Activated naive CD4-positive, alpha-beta T cell treated with anti-CD3 and anti-CD28 coated beads for 36 hours (primary cell): ENCODE measurements around the gene TNRC6A. TPM values are rescaled to one million over a fixed set of nuclear protein-coding genes. Genes with fewer than 3 reads are reported as not detected.
"Not testable (repeated sequence)": the region's sequence is repeated elsewhere in the genome, so short reads cannot be mapped to it uniquely, and the experiment has no call there.

Source experiments
- CTCF ChIA-PET: fragments of 350-600 bp; sonication (Branson Sonifier 250); formaldehyde crosslinking; loops from one replicate; lab custom pipeline; 2021; ENCODE audit warnings: antibody characterized with exemption; lab: Charles Lee
- DNase-seq: peaks from one replicate; pipeline ENCODE4 v3.0.0-alpha.2; 2020
- H3K27ac Mint-ChIP-seq: one replicate; pipeline ENCODE4 v1.8.0; 2021; ENCODE audit warnings: mild to moderate bottlenecking, mixed read lengths
- H3K27me3 Mint-ChIP-seq: one replicate; pipeline ENCODE4 v1.8.0; 2021; ENCODE audit warnings: low read depth, mixed read lengths
- H3K36me3 Mint-ChIP-seq: one replicate; pipeline ENCODE4 v1.8.0; 2021; ENCODE audit warnings: low read depth, mixed read lengths
- H3K4me1 Mint-ChIP-seq: one replicate; pipeline ENCODE4 v1.8.0; 2021; ENCODE audit warnings: low read depth, mixed read lengths
- H3K4me3 Mint-ChIP-seq: one replicate; pipeline ENCODE4 v1.8.0; 2021; ENCODE audit warnings: mild to moderate bottlenecking, moderate library complexity, mixed read lengths
- H3K9me3 Mint-ChIP-seq: one replicate; pipeline ENCODE4 v1.8.0; 2021; ENCODE audit warnings: mixed read lengths
- intact Hi-C: fragments of 100-400 bp; cut with micrococcal nuclease; formaldehyde crosslinking; loops from one replicate; pipeline ENCODE4 v1.15.1; 2023
- total RNA-seq, 2 experiments: library from RNA; stranded (reverse); gene quantifications; one replicate each; pipeline ENCODE4 v1.2.3, GENCODE V29; 2021

Gene TNRC6A
- total RNA-seq, 2 experiments from 2014 or later = 37.2 to 39.0 TPM

DNA sequence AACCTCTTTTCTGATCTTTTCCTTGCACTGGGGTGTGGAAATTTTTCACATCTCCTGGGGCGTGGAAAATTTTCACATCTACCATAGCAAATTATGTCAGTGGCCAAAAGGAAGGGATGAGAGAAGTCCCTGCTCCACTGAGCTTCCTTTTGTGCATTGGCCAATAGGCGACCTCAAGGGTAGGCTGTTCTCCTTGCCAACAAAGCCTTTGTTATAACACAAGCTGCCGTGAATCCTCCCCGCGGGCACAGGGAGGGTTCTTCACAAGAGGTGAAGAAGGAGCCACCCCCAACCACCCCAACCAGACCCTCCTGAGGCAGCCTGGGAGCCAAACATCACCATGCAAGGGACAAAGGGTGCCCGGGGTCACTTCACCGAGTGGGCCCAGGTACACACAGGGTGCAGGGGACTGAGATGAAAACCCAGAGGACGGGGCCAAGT lies 122.8 kb downstream of the TNRC6A start:
- no peak for DNase-seq
- Mint-ChIP-seq H3K27ac (no peak overlapping the region), H3K9me3 (no peaks in the 10 kb centered on the region), H3K4me1 (peaks cover 14% of the 10 kb centered on the region), H3K36me3 (no peaks in the 10 kb centered on the region), H3K4me3 (no peak overlapping the region), H3K27me3 (no peaks in the 10 kb centered on the region)
- intact Hi-C loops = loop anchor here (5.0 kb wide), 1 partner anchor 260 kb away; the partner anchor contains the start of gene LCMT1
- CTCF ChIA-PET = no interaction called here

DNA sequence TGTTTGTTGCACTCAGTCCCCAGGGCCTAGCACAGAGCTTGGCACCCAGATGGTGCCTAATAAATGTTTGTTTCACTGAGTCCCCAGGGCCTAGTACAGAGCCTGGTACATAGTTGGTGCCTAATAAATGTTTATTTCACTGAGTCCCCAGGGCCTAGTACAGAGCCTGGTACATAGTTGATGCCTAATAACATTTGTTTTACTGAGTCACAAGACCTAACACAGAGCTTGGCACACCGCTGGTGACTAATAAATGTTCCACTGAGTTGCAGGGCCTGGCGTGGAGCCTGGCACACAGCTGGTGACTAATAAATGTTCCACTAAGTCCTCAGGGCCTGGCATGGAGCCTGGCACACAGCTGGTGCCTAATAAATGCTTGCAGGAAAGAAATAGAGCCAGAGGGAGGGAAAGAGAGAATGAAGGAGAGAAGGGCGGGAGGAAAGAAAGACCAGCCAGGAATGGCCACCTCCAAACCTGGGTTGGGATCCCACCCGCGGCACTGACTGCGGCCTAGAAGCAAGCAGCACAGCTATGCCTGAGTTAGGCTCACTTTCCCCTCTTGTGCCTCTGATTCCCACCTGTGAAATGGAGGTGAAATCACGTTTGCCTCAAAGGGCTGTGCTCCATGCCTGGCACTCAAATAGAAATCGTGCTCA lies 123.8 kb downstream of the TNRC6A start:
- Mint-ChIP-seq H3K4me3 (no peak overlapping the region), H3K4me1 (peaks cover 14% of the 10 kb centered on the region), H3K9me3 (no peaks in the 10 kb centered on the region), H3K27ac (no peak overlapping the region), H3K36me3 (no peaks in the 10 kb centered on the region), H3K27me3 (peaks cover 2% of the 10 kb centered on the region)
- DNase-seq = no peak
- intact Hi-C loops = loop anchor here (5.0 kb wide), 1 partner anchor 259 kb away; the partner anchor contains the start of gene LCMT1
- CTCF ChIA-PET = interaction anchor here (0.6 kb wide), 1 partner anchor 53 kb away, joined by 3 read pairs; no protein-coding TSS in a partner anchor

DNA sequence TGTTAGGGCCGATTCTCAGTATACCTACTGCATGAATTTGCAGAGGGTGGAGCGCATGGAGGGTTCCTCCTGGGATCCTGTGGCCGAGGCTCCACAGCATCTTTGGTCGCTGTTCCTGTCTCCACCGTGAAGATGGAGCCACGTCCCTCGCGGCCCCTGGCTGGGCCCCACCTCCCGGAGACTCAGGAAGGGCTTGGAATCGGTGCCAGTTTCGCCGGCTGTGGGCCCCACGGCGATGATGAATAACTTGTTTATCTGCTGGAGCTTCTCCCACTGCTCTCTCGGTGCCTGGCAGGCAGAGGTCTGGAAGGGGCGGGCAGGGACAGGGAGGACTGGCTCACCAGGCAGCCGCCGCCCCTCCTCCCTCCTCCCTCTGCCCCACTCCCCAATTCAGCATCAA lies 124.4 kb downstream of the TNRC6A start:
- no peaks in the 10 kb centered on the region for H3K9me3 Mint-ChIP-seq
- CTCF ChIA-PET = interaction anchor here (0.6 kb wide), 1 partner anchor 52 kb away, joined by 3 read pairs; no protein-coding TSS in a partner anchor
- no peaks in the 10 kb centered on the region for H3K36me3 Mint-ChIP-seq
- H3K27ac Mint-ChIP-seq = no peak overlapping the region
- peaks cover 14% of the 10 kb centered on the region for H3K4me1 Mint-ChIP-seq
- no peak overlapping the region for H3K4me3 Mint-ChIP-seq
- peaks cover 2% of the 10 kb centered on the region for H3K27me3 Mint-ChIP-seq
- no peak for DNase-seq
- intact Hi-C loops = loop anchor here (5.0 kb wide), 1 partner anchor 258 kb away; the partner anchor contains the start of gene LCMT1

DNA sequence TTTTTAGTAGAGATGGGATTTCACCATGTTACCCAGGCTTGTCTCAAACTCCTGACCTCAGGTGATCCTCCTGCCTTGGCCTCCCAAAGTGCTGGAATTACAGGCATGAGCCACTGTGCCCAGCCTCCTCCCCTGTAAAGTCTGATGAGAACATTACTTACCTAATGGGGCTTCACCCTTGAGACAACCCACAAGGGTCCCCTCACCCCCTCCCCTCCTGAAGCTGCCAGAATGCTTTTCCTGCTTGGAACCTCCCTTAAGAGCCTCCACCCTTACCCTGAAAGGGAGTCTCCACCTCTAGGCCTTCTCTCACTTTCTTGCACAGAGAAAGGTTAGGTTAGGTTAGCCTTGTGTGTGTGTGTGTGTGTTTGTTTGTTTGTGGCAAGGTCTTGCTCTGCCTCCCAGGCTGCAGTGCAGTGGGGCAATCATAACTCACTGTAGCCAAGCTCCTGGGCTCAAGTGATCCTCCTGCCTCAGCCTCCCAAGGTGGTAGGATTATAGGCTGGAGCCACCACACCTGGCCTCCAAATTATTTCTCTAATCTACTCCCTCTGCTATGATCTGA lies 125.2 kb downstream of the TNRC6A start:
- Mint-ChIP-seq H3K27ac (no peak overlapping the region), H3K9me3 (no peaks in the 10 kb centered on the region), H3K4me3 (no peak overlapping the region), H3K36me3 (no peaks in the 10 kb centered on the region), H3K4me1 (peaks cover 14% of the 10 kb centered on the region), H3K27me3 (peaks cover 4% of the 10 kb centered on the region)
- intact Hi-C loops = loop anchor here (5.0 kb wide), 2 partner anchors 48 to 258 kb away; partner anchors contain the start of gene LCMT1
- CTCF ChIA-PET = no interaction called here
- no peak for DNase-seq

DNA sequence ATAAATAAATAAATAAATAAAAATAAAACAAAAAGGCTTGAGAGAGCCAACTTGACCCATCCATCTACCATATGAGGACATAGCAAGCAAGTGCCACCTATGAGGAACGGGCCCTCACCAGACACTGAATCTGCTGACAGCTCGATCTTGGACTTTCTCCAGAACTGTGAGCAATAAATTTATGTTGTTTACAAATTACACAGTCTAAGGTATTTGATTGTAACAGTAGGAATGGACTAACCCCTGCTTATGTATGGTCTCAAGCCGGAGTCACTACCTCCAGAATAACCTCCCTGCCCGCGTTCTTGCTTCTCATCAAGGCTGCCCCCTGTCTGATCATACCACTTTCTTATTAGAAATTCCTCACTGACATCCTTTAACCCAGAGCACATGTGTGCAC lies 126.2 kb downstream of the TNRC6A start:
- H3K27ac Mint-ChIP-seq = no peak overlapping the region
- peaks cover 9% of the 10 kb centered on the region for H3K4me1 Mint-ChIP-seq
- no peaks in the 10 kb centered on the region for H3K36me3 Mint-ChIP-seq

DNA sequence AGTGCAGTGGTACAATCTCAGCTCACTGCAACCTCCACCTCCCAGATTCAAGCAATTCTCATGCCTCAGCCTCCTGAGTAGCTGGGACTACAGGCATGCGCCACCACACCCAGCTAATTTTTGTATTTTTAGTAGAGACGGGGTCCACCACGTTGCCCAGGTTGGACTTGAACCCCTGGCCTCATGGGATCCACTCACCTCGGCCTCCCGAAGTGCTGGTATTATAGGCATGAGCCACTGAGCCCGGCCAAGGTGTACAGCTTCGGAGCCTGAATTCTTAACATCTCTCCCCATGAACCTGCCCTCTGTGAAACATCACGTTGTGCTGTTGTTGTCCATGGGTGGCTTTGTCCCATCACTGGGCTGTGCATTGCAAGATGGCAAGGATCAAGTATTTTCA lies 127.4 kb downstream of the TNRC6A start:
- not testable (repeated sequence) for H3K9me3 Mint-ChIP-seq, H3K4me1 Mint-ChIP-seq, H3K4me3 Mint-ChIP-seq, H3K36me3 Mint-ChIP-seq, H3K27ac Mint-ChIP-seq, H3K27me3 Mint-ChIP-seq, DNase-seq
- CTCF ChIA-PET = interaction anchor here (0.6 kb wide), 1 partner anchor 199 kb away, joined by 3 read pairs; no protein-coding TSS in a partner anchor
- intact Hi-C loops = loop anchor here (5.0 kb wide), 1 partner anchor 45 kb away; no protein-coding TSS in a partner anchor

More for the DNA sequence above, 126.2 kb downstream of the TNRC6A start:
- Mint-ChIP-seq H3K9me3 (no peaks in the 10 kb centered on the region), H3K27me3 (peaks cover 4% of the 10 kb centered on the region), H3K4me3 (no peak overlapping the region)
- CTCF ChIA-PET = no interaction called here
- intact Hi-C loops = loop anchor here (5.0 kb wide), 1 partner anchor 47 kb away; no protein-coding TSS in a partner anchor
- no peak for DNase-seq

DNA sequence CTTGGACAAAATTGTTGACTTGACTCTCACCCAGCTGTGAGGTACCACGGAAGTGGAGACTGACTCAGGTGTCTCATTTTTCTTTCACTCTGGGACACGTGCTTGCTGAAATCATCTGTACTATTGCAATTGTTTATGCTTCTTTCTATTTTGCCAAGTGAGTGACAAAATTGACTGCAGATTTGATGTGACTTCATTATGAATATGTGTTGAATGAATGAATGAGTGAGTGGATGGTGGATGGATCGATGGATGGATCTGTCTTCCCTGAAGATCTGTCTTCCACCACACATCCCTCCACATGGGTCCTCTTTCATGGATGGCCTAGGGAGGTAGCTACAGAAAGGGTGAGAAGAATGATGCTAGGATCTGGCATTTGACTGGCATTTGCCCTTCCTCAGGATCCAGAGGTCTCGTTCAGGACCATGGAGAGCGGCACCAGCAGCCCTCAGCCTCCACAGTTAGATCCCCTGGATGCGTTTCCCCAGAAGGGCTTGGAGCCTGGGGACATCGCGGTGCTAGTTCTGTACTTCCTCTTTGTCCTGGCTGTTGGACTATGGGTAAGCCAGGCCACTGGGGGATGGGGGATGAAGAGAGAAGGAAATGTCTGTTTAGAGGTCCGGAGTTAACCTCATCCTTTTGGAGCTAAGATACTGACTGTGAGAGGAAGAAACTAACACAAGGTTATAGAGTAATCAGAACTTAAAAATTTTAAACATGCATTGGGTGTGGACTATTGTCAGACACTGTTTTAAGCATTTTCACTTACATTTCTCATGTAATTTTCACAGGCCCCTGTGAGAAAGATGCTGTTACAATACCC lies 129.0 kb downstream of the TNRC6A start:
- intact Hi-C loops = loop anchor here (5.0 kb wide), 1 partner anchor 44 kb away; no protein-coding TSS in a partner anchor
- Mint-ChIP-seq H3K27me3 (peaks cover 4% of the 10 kb centered on the region), H3K4me1 (no peaks in the 10 kb centered on the region), H3K36me3 (no peaks in the 10 kb centered on the region), H3K4me3 (no peak overlapping the region), H3K27ac (no peak overlapping the region), H3K9me3 (peaks cover 3% of the 10 kb centered on the region)
- peak; percentile 77 for DNase-seq
- CTCF ChIA-PET = no interaction called here

DNA sequence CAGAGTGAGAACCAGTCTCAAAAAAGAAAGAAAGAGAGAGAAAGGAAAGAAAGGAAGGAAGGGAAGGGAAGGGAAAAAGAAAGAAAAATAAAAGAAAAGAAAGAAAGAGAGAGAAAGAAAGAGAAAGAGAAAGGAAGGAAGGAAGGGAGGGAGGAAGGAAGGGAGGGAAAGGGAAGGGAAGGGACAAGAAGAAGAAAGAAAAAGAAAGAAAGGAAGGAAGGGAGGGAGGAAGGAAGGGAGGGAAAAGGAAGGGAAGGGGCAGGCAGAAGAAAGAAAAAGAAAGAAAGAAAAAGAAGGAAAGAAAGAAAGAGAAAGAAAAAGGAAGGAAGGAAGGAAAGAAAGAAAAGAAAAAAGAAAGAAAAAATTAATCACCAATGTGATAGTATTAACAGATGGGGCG lies 132.0 kb downstream of the TNRC6A start:
- no peak overlapping the region for H3K27ac Mint-ChIP-seq
- no peak for DNase-seq
- no peak overlapping the region for H3K4me3 Mint-ChIP-seq
- CTCF ChIA-PET = no interaction called here
- peaks cover 4% of the 10 kb centered on the region for H3K27me3 Mint-ChIP-seq
- H3K9me3 Mint-ChIP-seq = peaks cover 9% of the 10 kb centered on the region
- H3K4me1 Mint-ChIP-seq = no peaks in the 10 kb centered on the region
- intact Hi-C loops = no loop called here
- H3K36me3 Mint-ChIP-seq = peaks cover 2% of the 10 kb centered on the region

DNA sequence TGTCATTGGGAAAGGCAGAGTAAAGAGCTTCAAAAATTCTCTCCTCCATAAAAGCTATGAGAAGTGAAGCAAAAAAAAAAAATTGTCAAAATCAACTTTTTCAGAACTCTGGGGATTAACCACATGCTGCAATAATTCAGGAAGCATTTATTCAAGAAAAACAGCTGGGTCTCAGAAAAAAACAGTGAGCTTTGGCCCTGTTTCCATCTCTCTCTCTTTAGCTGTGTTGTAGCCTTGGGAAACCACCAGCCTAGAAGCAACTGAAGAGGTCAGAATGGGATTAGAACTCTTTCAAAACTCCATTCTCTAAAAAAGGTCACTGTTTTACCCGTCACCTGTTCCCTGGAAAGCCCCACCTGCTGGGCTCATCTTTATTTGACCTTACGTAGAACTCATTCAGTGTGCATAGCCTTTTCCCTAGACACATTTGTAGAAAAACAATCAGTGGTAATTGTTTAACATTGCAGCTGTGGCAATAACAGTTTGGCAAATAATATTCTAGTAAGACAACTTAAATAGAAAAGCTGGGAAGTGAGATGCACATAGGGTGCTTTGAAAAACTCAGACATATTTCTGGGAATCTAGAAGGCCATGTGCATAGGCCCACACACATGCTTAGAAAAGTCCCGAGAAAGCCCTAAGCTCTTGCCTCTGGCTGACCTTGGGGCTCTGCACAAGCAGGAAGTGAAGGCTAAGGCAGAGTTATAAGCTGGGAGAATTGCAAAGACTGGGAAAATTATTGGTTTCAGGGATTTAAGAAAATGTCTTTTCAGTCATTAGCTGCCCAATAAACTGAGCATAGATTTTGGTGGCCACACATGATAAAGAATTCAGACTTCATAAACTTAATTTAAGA lies 134.4 kb downstream of the TNRC6A start:
- no peak overlapping the region for H3K4me3 Mint-ChIP-seq
- peaks cover 2% of the 10 kb centered on the region for H3K27me3 Mint-ChIP-seq
- H3K4me1 Mint-ChIP-seq = no peaks in the 10 kb centered on the region
- intact Hi-C loops = no loop called here
- H3K9me3 Mint-ChIP-seq = peaks cover 9% of the 10 kb centered on the region
- no peak for DNase-seq
- peaks cover 2% of the 10 kb centered on the region for H3K36me3 Mint-ChIP-seq
- no peak overlapping the region for H3K27ac Mint-ChIP-seq
- CTCF ChIA-PET = interaction anchor here (0.6 kb wide), 1 partner anchor 41 kb away, joined by 4 read pairs; no protein-coding TSS in a partner anchor

DNA sequence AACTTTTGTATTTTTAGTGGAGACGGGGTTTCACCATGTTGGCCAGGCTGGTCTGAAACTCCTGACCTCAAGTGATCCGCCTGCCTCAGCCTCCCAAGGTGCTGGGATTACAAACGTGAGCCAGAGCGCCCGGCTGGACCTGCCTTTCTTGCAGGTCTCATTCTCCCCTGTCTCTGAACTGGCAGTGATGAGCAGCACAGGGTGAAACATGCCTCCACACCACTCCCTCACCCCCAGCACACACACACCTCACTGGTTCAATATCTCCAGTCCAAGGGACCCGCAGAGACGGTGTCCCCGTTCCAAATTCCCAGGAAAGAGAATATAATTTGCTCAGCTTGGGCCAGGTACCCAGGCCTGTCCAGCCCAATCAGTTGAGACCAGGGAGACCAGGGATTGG lies 139.6 kb downstream of the TNRC6A start:
- DNase-seq = no peak
- Mint-ChIP-seq H3K27ac (no peak overlapping the region), H3K4me3 (no peak overlapping the region), H3K27me3 (no peaks in the 10 kb centered on the region), H3K36me3 (peaks cover 2% of the 10 kb centered on the region), H3K4me1 (no peaks in the 10 kb centered on the region), H3K9me3 (peaks cover 5% of the 10 kb centered on the region)
- CTCF ChIA-PET = no interaction called here
- intact Hi-C loops = no loop called here

DNA sequence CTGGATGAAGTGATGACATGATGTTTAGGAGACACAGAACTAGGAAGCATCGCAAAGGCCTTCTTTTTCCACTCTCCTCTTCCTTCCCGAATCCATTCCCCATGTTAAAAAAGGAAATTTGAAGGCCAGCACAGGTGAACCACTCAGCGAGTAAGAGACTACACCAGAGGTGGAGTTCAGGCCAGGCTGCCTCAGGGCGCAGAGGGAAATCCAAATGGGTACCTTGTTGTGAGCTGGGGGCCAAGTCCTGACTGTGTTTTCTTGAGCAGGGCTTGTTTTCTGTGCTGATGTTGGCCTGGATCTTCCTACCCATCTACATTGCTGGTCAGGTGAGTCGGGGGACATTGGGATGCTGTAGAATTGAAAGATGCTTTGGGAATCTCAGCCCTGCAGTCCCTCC lies 142.4 kb downstream of the TNRC6A start:
- Mint-ChIP-seq H3K4me1 (no peaks in the 10 kb centered on the region), H3K27ac (no peak overlapping the region), H3K36me3 (no peaks in the 10 kb centered on the region), H3K27me3 (peaks cover 2% of the 10 kb centered on the region), H3K9me3 (no peaks in the 10 kb centered on the region), H3K4me3 (no peak overlapping the region)
- no peak for DNase-seq
- CTCF ChIA-PET = interaction anchor here (0.7 kb wide), 2 partner anchors 35 to 1174 kb away, joined by 4 to 5 read pairs; no protein-coding TSS in a partner anchor
- intact Hi-C loops = no loop called here
